GM12878 (cell line): ENCODE results near the gene ARTN. TPM values are rescaled to one million over a fixed set of nuclear protein-coding genes. Genes with fewer than 3 reads are reported as not detected.

Experiments used
- ATAC-seq: fragments of 200-7000 bp; cut with Tn5 transposase; 3 replicates; pipeline ENCODE4 v1.9.1; 2020; ENCODE audit warnings: mild to moderate bottlenecking, moderate library complexity
- BruUV-seq: library from RNA; stranded (reverse); fragments of 400-500 nt; replicated peaks from 2 replicates; lab custom pipeline; 2021; lab: Mats Ljungman, UMichigan
- CTCF ChIA-PET: fragments of 300-600 bp; sonication (Branson Sonifier 250); formaldehyde crosslinking; extraction: SDS; loops from one replicate; lab custom pipeline; 2021; ENCODE audit warnings: inconsistent platforms; lab: Yijun Ruan, JAX
- POLR2A ChIA-PET: fragments of 350-600 bp; formaldehyde crosslinking; extraction: SDS; loops from one replicate; lab custom pipeline; 2021; ENCODE audit warnings: inconsistent platforms; lab: Charles Lee
- RAD21 ChIA-PET: fragments of 300-600 bp; sonication (Branson Sonifier 250); formaldehyde crosslinking; loops from one replicate; lab custom pipeline; 2023; ENCODE audit warnings: antibody characterized with exemption; ENCODE audit not compliant: unreplicated experiment; lab: Charles Lee
- SMC1A ChIA-PET: fragments of 300-600 bp; sonication (Branson Sonifier 250); formaldehyde crosslinking; loops from one replicate; lab custom pipeline; 2023; ENCODE audit not compliant: unreplicated experiment, uncharacterized antibody; lab: Charles Lee
- DNase-seq: peaks from one replicate; pipeline ENCODE4 v3.0.0-alpha.2; 2011; ENCODE audit warnings: low read depth, low spot score
- FAIRE-seq: peaks from 3 replicates; lab custom pipeline; 2011; peaks lifted over from hg19 to GRCh38; lab: Jason Lieb, UNC
- H2AFZ ChIP-seq: 2 replicates; pipeline ENCODE4 v1.6.0; 2011; ENCODE audit warnings: low read depth, low read length, control low read depth; ENCODE audit not compliant: control insufficient read depth
- H3K27ac ChIP-seq: 2 replicates; pipeline ENCODE4 v1.5.1; 2011; ENCODE audit warnings: control low read depth; ENCODE audit not compliant: control insufficient read depth, insufficient read depth
- H3K27me3 ChIP-seq, 2 experiments: replicated peaks in 1 of 2; 2 replicates each; pipeline versions ENCODE4 v1.6.0 to v1.6.1; 2011; ENCODE audit warnings: low read length in 1 of 2; ENCODE audit not compliant: control insufficient read depth in 2 of 2, insufficient read depth in 2 of 2
- H3K36me3 ChIP-seq, 2 experiments: 2 replicates each; pipeline ENCODE4 v1.5.1; 2011; ENCODE audit warnings: low read length in 1 of 2; ENCODE audit not compliant: control insufficient read depth in 2 of 2, insufficient read depth in 2 of 2
- H3K4me1 ChIP-seq: 2 replicates; pipeline ENCODE4 v1.6.1; 2011; ENCODE audit warnings: mild to moderate bottlenecking, low read length, moderate library complexity, mixed read lengths; ENCODE audit not compliant: control insufficient read depth, insufficient read depth
- H3K4me2 ChIP-seq: 2 replicates; pipeline ENCODE4 v1.6.0; 2011; ENCODE audit warnings: control low read depth; ENCODE audit not compliant: control insufficient read depth, insufficient read depth
- H3K4me3 ChIP-seq: fragments of 200-600 bp; sonication (generic); 2 replicates; pipeline ENCODE4 v1.5.1; 2016
- H3K79me2 ChIP-seq: 2 replicates; pipeline ENCODE4 v1.6.0; 2011; ENCODE audit warnings: low read length; ENCODE audit not compliant: control insufficient read depth, insufficient read depth
- H3K9ac ChIP-seq: 2 replicates; pipeline ENCODE4 v1.8.0; 2011; ENCODE audit warnings: low read length, control low read depth, mixed read lengths; ENCODE audit not compliant: control insufficient read depth, insufficient read depth
- H3K9me3 ChIP-seq: replicated peaks from 3 replicates; pipeline ENCODE4 v1.5.1; 2011; ENCODE audit warnings: mild to moderate bottlenecking, low read length; ENCODE audit not compliant: control insufficient read depth, insufficient read depth
- H4K20me1 ChIP-seq: 2 replicates; pipeline ENCODE4 v1.6.0; 2011; ENCODE audit not compliant: control insufficient read depth, insufficient read depth
- BMI1 ChIP-seq: fragments of 450-650 bp; IDR thresholded peaks from 2 replicates; pipeline ENCODE4 v1.6.1; 2016; ENCODE audit warnings: mild to moderate bottlenecking, moderate library complexity, borderline replicate concordance
- BRCA1 ChIP-seq: IDR thresholded peaks from 2 replicates; pipeline ENCODE4 v1.6.1; 2011; ENCODE audit warnings: low read depth, low read length, improper control_type of control experiment
- GATAD2B ChIP-seq: fragments of 450-650 bp; conservative IDR thresholded peaks from 2 replicates; pipeline ENCODE4 v1.6.1; 2017; ENCODE audit warnings: low read depth, mild to moderate bottlenecking, moderate library complexity
- JUND ChIP-seq: IDR thresholded peaks from 2 replicates; pipeline ENCODE4 v1.6.1; 2012; ENCODE audit warnings: low read depth, mild to moderate bottlenecking, low read length, improper control_type of control experiment, moderate library complexity
- NFYA ChIP-seq: IDR thresholded peaks from 2 replicates; pipeline ENCODE4 v1.6.1; 2011; ENCODE audit warnings: low read depth, mild to moderate bottlenecking, low read length, improper control_type of control experiment, borderline replicate concordance
- REST ChIP-seq: IDR thresholded peaks from 2 replicates; pipeline ENCODE4 v1.6.1; 2012; ENCODE audit warnings: mild to moderate bottlenecking, low read depth, low read length
- YBX1 ChIP-seq: fragments of 450-650 bp; IDR thresholded peaks from 2 replicates; pipeline ENCODE4 v1.6.1; 2016; ENCODE audit warnings: antibody characterized with exemption
- WGBS: methylation state at CpG from one replicate; pipeline ENCODE4 v1.1.6; 2016; ENCODE audit warnings: low lambda C conversion rate; ENCODE audit not compliant: insufficient replicate concordance, insufficient coverage; ENCODE audit errors: missing lambda C conversion rate; 5-methylcytosine and 5-hydroxymethylcytosine counted together
- in situ Hi-C: fragments of 300-500 bp; cut with MboI; formaldehyde crosslinking; loops from 9 replicates; pipeline ENCODE4 v1.14.3; 2018; ENCODE audit warnings: mixed read lengths
- intact Hi-C: fragments of 100-400 bp; cut with micrococcal nuclease; formaldehyde crosslinking; loops from one replicate; pipeline ENCODE4 v1.14.2; 2022; ENCODE audit not compliant: unreplicated experiment
- polyA plus RNA-seq, 11 experiments: library from polyadenylated mRNA; depleted of rRNA in 4 of 11; unstranded in 6 of 11; stranded (reverse) in 5 of 11; fragments of >200 nt; fragmentation: Nextera tagmentation in 4 of 11; fragmentation: Illumina TruSeq in 1 of 11; extraction: Ambion mirVana in 4 of 11; extraction: Trizol in 1 of 11; gene quantifications; 1 replicate in 1 of 11; 2 replicates in 10 of 11; pipeline versions ENCODE4 v1.2.1 to v1.2.3, GENCODE V29; 2011 to 2016; ENCODE audit warnings: inconsistent platforms in 2 of 11, missing spikeins in 2 of 11, low read depth in 1 of 11
- total RNA-seq, 4 experiments: library from RNA; depleted of rRNA in 3 of 4; stranded (reverse); fragments of >200 nt in 3 of 4; fragmentation: Illumina TruSeq in 1 of 4; extraction: Trizol in 1 of 4; gene quantifications; 2 replicates each; pipeline versions ENCODE4 v1.2.1 to v1.2.3, GENCODE V29; 2013 to 2021

Gene ARTN
- total and polyA plus RNA-seq, 10 of the 15 experiments (the other 5 are each of a cell fraction or from before 2014, with no cell fraction given) = 0.06 to 2.1 (median 0.34) TPM; not detected in 1

- no peak for TF ChIP-seq NFYA
Measured at GRCh38 chr1:43957407-43958040, 23.9 kb downstream of the ARTN start (continued).

DNA sequence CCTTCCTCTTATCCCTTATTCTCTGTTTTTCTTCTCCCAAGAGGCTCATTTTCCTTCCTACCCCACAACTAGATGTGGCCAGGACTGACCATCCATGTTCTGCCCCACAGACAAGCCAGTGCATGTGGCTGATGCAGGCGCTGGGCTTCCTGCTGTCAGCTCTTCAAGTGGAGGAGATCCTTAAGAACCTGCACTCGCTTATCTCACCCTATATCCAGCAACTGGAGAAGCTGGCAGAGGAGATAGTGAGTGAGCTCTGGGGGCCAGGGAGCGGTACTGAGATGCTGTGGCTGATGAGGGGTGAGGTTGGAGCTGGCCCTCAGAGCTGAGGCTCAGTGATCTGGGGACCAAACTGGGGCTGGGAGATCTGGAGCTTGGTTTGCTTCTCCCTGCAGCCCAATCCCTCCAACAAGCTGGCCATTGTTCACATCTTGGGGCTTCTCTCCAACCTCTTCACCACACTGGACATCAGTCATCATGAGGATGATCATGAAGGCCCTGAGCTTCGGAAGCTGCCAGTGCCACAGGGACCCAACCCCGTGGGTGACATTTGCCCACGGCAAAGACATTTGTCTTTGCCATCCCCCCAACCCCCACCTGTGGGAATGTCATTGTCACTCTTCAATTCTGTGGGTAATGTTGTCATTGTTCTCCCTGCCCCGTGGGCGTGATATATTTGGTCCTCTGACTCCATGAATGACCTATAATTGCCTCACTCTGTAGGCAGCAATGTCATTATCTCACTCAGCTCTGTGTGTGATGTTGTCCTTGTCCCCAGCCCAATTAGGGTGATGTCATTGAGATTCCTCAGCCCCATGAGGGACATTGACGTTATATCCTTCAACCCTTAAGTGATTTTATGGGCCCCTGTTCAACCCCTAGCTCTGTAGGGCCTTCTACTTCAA, 25.0 kb downstream of the ARTN start:
- SMC1A ChIA-PET = no interaction called here
- Histone ChIP-seq H3K36me3 (peaks cover 0 to 12% of the 10 kb centered on the region in 2 experiments; a peak in 1 of 4 replicates), H3K9me3 (no peaks in the 10 kb centered on the region), H3K27ac (no peak overlapping the region), H3K27me3 (no peaks in the 10 kb centered on the region), H3K79me2 (no peaks in the 10 kb centered on the region), H4K20me1 (no peaks in the 10 kb centered on the region), H3K4me3 (no peak overlapping the region), H2AFZ (no peak overlapping the region), H3K4me2 (no peak overlapping the region), H3K4me1 (no peaks in the 10 kb centered on the region), H3K9ac (no peak overlapping the region)
- RAD21 ChIA-PET = interaction anchor here (0.5 kb wide), 1 partner anchor 560 kb away, joined by 4 read pairs; no protein-coding TSS in a partner anchor
- TF ChIP-seq GATAD2B (no peak), YBX1 (no peak), BRCA1 (no peak), REST (no peak), JUND (no peak), BMI1 (no peak)
- intact Hi-C loops = no loop called here
- ATAC-seq (no peak), FAIRE-seq (no peak), DNase-seq (no peak)
- POLR2A ChIA-PET = interaction anchor here (1.7 kb wide), 1 partner anchor 16 kb away, joined by 4 read pairs; the partner anchor contains the start of gene ATP6V0B
- in situ Hi-C loops = no loop called here
- WGBS = 79% methylated on average over 9 of the region's 9 CpGs
- CTCF ChIA-PET = interaction anchor here (1.3 to 1.9 kb wide), 2 partner anchors 23 to 88 kb away, joined by 3 to 6 read pairs; no protein-coding TSS in a partner anchor
- BruUV-seq = no TSS peak
